Keratinocyte (primary cell): ENCODE data around the gene BCL6B. TPM values are rescaled to one million over a fixed set of nuclear protein-coding genes. Genes with fewer than 3 reads are reported as not detected.

Experiments
- DNase-seq: peaks from one replicate; pipeline ENCODE4 v3.0.0-alpha.2; 2011; ENCODE audit warnings: low read depth, missing footprints, low spot score
- FAIRE-seq: peaks from 2 replicates; lab custom pipeline; 2011; peaks lifted over from hg19 to GRCh38; lab: Jason Lieb, UNC
- H2AFZ ChIP-seq: 2 replicates; pipeline ENCODE4 v1.6.0; 2012; ENCODE audit warnings: low read length, control low read depth, inconsistent platforms; ENCODE audit not compliant: control insufficient read depth
- H3K27ac ChIP-seq: 2 replicates; pipeline ENCODE4 v1.5.1; 2011; ENCODE audit warnings: low read length; ENCODE audit not compliant: control insufficient read depth, insufficient read depth
- H3K27me3 ChIP-seq: 3 replicates; pipeline ENCODE4 v1.6.0; 2011; ENCODE audit warnings: low read length; ENCODE audit not compliant: control insufficient read depth, insufficient read depth; ENCODE audit errors: extremely low read depth
- H3K36me3 ChIP-seq, 2 experiments: 2 replicates in 1 of 2; 3 replicates in 1 of 2; pipeline ENCODE4 v1.5.1; 2011; ENCODE audit warnings: low read length in 2 of 2, mild to moderate bottlenecking in 1 of 2; ENCODE audit not compliant: control insufficient read depth in 2 of 2, insufficient read depth in 2 of 2; ENCODE audit errors: extremely low read depth in 1 of 2
- H3K4me1 ChIP-seq: 3 replicates; pipeline ENCODE4 v1.5.1; 2011; ENCODE audit warnings: low read length; ENCODE audit not compliant: control insufficient read depth, insufficient read depth; ENCODE audit errors: extremely low read depth
- H3K4me2 ChIP-seq: 3 replicates; pipeline ENCODE4 v1.6.0; 2011; ENCODE audit warnings: low read depth, low read length; ENCODE audit not compliant: control insufficient read depth, insufficient read depth; ENCODE audit errors: extremely low read depth
- H3K4me3 ChIP-seq, 3 experiments: fragments of 200-600 bp in 1 of 3; sonication (generic) in 1 of 3; 2 replicates in 2 of 3; 3 replicates in 1 of 3; pipeline ENCODE4 v1.5.1; 2011 to 2016; ENCODE audit warnings: low read length in 3 of 3, mild to moderate bottlenecking in 3 of 3, control low read depth in 2 of 3, inconsistent platforms in 1 of 3, low read depth in 1 of 3, mixed read lengths in 1 of 3, mixed run types in 1 of 3, moderate library complexity in 1 of 3; ENCODE audit not compliant: control insufficient read depth in 2 of 3, insufficient read depth in 2 of 3; ENCODE audit errors: extremely low read depth in 1 of 3
- H3K79me2 ChIP-seq: 2 replicates; pipeline ENCODE4 v1.6.0; 2012; ENCODE audit warnings: low read length; ENCODE audit not compliant: control insufficient read depth, insufficient read depth
- H3K9ac ChIP-seq: 3 replicates; pipeline ENCODE4 v1.6.0; 2011; ENCODE audit warnings: low read length; ENCODE audit not compliant: control insufficient read depth, insufficient read depth; ENCODE audit errors: extremely low read depth
- H3K9me1 ChIP-seq: 3 replicates; pipeline ENCODE4 v1.6.0; 2011; ENCODE audit warnings: low read length; ENCODE audit not compliant: control insufficient read depth, insufficient read depth; ENCODE audit errors: extremely low read depth
- H3K9me3 ChIP-seq: 2 replicates; pipeline ENCODE4 v1.5.1; 2012; ENCODE audit warnings: low read depth, low read length; ENCODE audit not compliant: control insufficient read depth
- H4K20me1 ChIP-seq: 3 replicates; pipeline ENCODE4 v1.6.0; 2011; ENCODE audit warnings: low read length; ENCODE audit not compliant: control insufficient read depth, insufficient read depth; ENCODE audit errors: extremely low read depth
- EZH2 ChIP-seq: IDR thresholded peaks from one replicate; pipeline ENCODE4 v1.6.1; 2012; ENCODE audit warnings: inconsistent platforms, mild to moderate bottlenecking, low read length, moderate library complexity
- dilution Hi-C: fragments of 300-500 bp; cut with MboI; formaldehyde crosslinking; loops from one replicate; pipeline ENCODE4 v1.7.0; 2020; ENCODE audit warnings: low sequenced_read_pairs; ENCODE audit not compliant: extremely low pct_ligation_motif_present
- polyA plus RNA-seq, 5 experiments: library from polyadenylated mRNA; depleted of rRNA in 3 of 5; stranded (reverse) in 3 of 5; stranded (forward) in 1 of 5; unstranded in 1 of 5; fragments of >200 nt; gene quantifications; 1 replicate in 1 of 5; 2 replicates in 3 of 5; 3 replicates in 1 of 5; pipeline versions ENCODE4 v1.2.1 to v1.2.3, GENCODE V29; 2011 to 2012; ENCODE audit warnings: missing spikeins in 2 of 5, low read depth in 1 of 5, low replicate concordance in 1 of 5
- TF ChIP-seq, protein P1 (sequence below), 3 experiments: IDR thresholded peaks in 1 of 3; conservative IDR thresholded peaks in 1 of 3; optimal IDR thresholded peaks in 1 of 3; 2 replicates in 2 of 3; 3 replicates in 1 of 3; pipeline versions ENCODE3 to v1.5.1; 2011; ENCODE audit warnings: low read length in 3 of 3, mild to moderate bottlenecking in 3 of 3, moderate library complexity in 2 of 3, control low read depth in 1 of 3, inconsistent platforms in 1 of 3; ENCODE audit not compliant: insufficient read depth in 2 of 3; ENCODE audit errors: extremely low read depth in 1 of 3

The BCL6B gene
- polyA plus RNA-seq, 1 donor (not counting 4 experiments of a cell fraction or from before 2014, with no cell fraction given), result not detected

DNA sequence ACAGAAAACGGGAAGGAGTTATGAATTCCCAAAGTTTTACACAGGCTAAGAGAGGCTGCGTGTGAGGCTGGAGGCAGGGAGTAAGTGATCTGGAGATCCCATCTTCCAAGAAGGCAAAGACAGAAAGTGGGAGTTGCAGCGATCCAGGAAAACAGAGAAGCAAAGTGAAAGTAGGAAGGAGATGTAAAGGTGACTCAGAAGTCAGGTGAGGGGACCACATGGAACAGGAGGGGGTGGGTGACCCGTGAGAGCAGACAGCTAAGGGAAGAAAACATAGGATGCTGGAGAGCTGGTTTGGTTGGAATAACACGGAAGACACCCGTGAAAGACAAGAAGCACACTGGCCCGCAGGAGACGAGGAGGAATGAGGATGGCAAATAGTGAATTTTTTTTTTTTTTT is 25.7 kb upstream of the BCL6B start:
- Histone ChIP-seq H3K4me3 (no peak overlapping the region), H3K9me1 (no peaks in the 10 kb centered on the region), H3K9ac (no peak overlapping the region), H2AFZ (no peak overlapping the region), H3K9me3 (no peaks in the 10 kb centered on the region), H3K27me3 (no peaks in the 10 kb centered on the region), H4K20me1 (no peaks in the 10 kb centered on the region), H3K4me1 (peaks cover 8% of the 10 kb centered on the region), H3K36me3 (peaks cover 13 to 17% of the 10 kb centered on the region in 2 experiments), H3K27ac (no peak overlapping the region), H3K4me2 (no peak overlapping the region), H3K79me2 (no peaks in the 10 kb centered on the region)
- TF ChIP-seq EZH2, result no peak
- TF ChIP-seq, protein P1, sequence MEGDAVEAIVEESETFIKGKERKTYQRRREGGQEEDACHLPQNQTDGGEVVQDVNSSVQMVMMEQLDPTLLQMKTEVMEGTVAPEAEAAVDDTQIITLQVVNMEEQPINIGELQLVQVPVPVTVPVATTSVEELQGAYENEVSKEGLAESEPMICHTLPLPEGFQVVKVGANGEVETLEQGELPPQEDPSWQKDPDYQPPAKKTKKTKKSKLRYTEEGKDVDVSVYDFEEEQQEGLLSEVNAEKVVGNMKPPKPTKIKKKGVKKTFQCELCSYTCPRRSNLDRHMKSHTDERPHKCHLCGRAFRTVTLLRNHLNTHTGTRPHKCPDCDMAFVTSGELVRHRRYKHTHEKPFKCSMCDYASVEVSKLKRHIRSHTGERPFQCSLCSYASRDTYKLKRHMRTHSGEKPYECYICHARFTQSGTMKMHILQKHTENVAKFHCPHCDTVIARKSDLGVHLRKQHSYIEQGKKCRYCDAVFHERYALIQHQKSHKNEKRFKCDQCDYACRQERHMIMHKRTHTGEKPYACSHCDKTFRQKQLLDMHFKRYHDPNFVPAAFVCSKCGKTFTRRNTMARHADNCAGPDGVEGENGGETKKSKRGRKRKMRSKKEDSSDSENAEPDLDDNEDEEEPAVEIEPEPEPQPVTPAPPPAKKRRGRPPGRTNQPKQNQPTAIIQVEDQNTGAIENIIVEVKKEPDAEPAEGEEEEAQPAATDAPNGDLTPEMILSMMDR (optimal IDR thresholded peaks at IDR 0.05 in 1 of 3, IDR thresholded peaks at IDR 0.05 in 1 of 3, conservative IDR thresholded peaks at IDR 0.05 in 1 of 3; ENCODE audit: extremely low read depth in 1 of 3, insufficient read depth in 2 of 3, low read length in 3 of 3), result no peak
- dilution Hi-C loops, result no loop called here
- DNase-seq (no peak), FAIRE-seq (no peak)

DNA sequence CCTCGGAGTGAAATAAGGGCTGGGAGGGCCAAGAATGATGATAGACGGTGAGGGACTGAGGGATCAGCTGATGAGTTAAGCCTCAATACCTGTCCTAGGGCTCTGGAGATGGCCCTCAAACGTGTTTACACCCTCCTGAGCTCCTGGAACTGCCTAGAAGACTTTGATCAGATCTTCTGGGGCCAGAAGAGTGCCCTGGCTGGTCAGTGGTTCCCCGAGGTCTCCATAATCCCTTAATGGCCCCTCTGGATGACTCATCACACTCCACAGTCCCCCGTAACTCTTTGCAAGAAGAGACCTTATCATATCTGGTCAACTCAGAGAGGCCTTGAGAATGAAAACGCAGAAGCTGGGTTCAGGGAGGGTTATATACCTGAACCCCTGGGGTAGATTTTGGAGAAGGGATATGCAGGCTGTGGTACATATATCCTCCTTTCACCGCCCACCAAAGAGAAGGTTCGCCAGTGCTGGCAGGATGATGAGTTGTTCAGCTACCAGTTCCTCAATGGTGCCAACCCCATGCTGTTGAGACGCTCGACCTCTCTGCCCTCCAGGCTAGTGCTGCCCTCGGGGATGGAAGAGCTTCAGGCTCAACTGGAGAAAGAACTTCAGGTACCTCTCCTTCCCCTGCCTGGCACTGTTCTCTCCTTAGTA is 23.9 kb upstream of the BCL6B start:
- Histone ChIP-seq H2AFZ (no peak overlapping the region), H3K27ac (no peak overlapping the region), H3K4me1 (peaks cover 8% of the 10 kb centered on the region), H3K4me2 (no peak overlapping the region), H3K9me1 (no peaks in the 10 kb centered on the region), H3K9ac (no peak overlapping the region), H3K27me3 (no peaks in the 10 kb centered on the region), H3K4me3 (no peak overlapping the region), H4K20me1 (no peaks in the 10 kb centered on the region), H3K9me3 (no peaks in the 10 kb centered on the region), H3K36me3 (peaks cover 18 to 23% of the 10 kb centered on the region in 2 experiments), H3K79me2 (peaks cover 4% of the 10 kb centered on the region)
- FAIRE-seq, result no peak
- TF ChIP-seq EZH2, result no peak
- TF ChIP-seq, protein P1 (optimal IDR thresholded peaks at IDR 0.05 in 1 of 3, IDR thresholded peaks at IDR 0.05 in 1 of 3, conservative IDR thresholded peaks at IDR 0.05 in 1 of 3; ENCODE audit: extremely low read depth in 1 of 3, insufficient read depth in 2 of 3, low read length in 3 of 3), result no peak
- DNase-seq, result no peak
- dilution Hi-C loops, result no loop called here
